Amniotic epithelial cell (primary cell): ENCODE data around the gene DNAJC27.

Source experiments
- DNase-seq: peaks from one replicate; pipeline ENCODE4 v3.0.0-alpha.2; 2010; ENCODE audit warnings: low read depth

The DNAJC27 gene

GRCh38 chr2:24970483-24971285 is 1.1 kb downstream of the DNAJC27 start:
- peak; percentile 56 for DNase-seq

GRCh38 chr2:24969784-24970183 is 2.0 kb downstream of the DNAJC27 start:
- DNase-seq = peak; percentile 32

GRCh38 chr2:24961903-24962302 is 9.9 kb downstream of the DNAJC27 start:
- DNase-seq = no peak

GRCh38 chr2:24959761-24960160 is 12.0 kb downstream of the DNAJC27 start:
- DNase-seq = no peak

GRCh38 chr2:24958411-24958935 is 13.3 kb downstream of the DNAJC27 start:
- no peak for DNase-seq

- DNase-seq = no peak
Observed at GRCh38 chr2:24957976-24958375, 13.8 kb downstream of the DNAJC27 start.

GRCh38 chr2:24957221-24957620 is 14.5 kb downstream of the DNAJC27 start:
- DNase-seq = no peak

- no peak for DNase-seq
Observed at GRCh38 chr2:24955921-24956320, 15.8 kb downstream of the DNAJC27 start.

GRCh38 chr2:24955232-24955631 is 16.5 kb downstream of the DNAJC27 start:
- DNase-seq = no peak

GRCh38 chr2:24950102-24950501 is 21.7 kb downstream of the DNAJC27 start:
- no peak for DNase-seq

GRCh38 chr2:24948506-24948905 is 23.2 kb downstream of the DNAJC27 start:
- DNase-seq = no peak

GRCh38 chr2:24947561-24948157 is 24.1 kb downstream of the DNAJC27 start:
- no peak for DNase-seq

GRCh38 chr2:24945907-24946306 is 25.8 kb downstream of the DNAJC27 start:
- DNase-seq = peak; percentile 15

GRCh38 chr2:24943427-24944053 is 28.2 kb downstream of the DNAJC27 start:
- DNase-seq = no peak

GRCh38 chr2:24939353-24939752 is 32.4 kb downstream of the DNAJC27 start:
- DNase-seq = no peak

- DNase-seq = no peak
Observed at GRCh38 chr2:24937236-24937635, 34.5 kb downstream of the DNAJC27 start.

GRCh38 chr2:24935145-24935544 is 36.6 kb downstream of the DNAJC27 start:
- DNase-seq = no peak

- DNase-seq = no peak
Observed at GRCh38 chr2:24932715-24933114, 39.0 kb downstream of the DNAJC27 start.

- DNase-seq = no peak
Observed at GRCh38 chr2:24930768-24931167, 41.0 kb downstream of the DNAJC27 start.

GRCh38 chr2:24929230-24929629 is 42.5 kb downstream of the DNAJC27 start:
- no peak for DNase-seq

- DNase-seq = no peak
Observed at GRCh38 chr2:24928036-24928435, 43.7 kb downstream of the DNAJC27 start.

- DNase-seq = peak; percentile 21
Observed at GRCh38 chr2:24926602-24927252, 45.0 kb downstream of the DNAJC27 start.

GRCh38 chr2:24926220-24926601 is 45.5 kb downstream of the DNAJC27 start:
- DNase-seq = no peak
